Neural cell (in vitro differentiated cells): ENCODE results near the gene RPRD1A.

ENCODE experiments used
- TAF1 ChIP-seq: IDR thresholded peaks from 2 replicates; pipeline ENCODE4 v1.6.1; 2012; ENCODE audit warnings: low read depth
- TF ChIP-seq, protein P1 (sequence below): fragments of 450-650 bp; IDR thresholded peaks from 2 replicates; pipeline ENCODE4 v1.5.1; 2014; ENCODE audit warnings: antibody characterized with exemption, mild to moderate bottlenecking, moderate library complexity; ENCODE audit not compliant: poor library complexity, severe bottlenecking

DNA sequence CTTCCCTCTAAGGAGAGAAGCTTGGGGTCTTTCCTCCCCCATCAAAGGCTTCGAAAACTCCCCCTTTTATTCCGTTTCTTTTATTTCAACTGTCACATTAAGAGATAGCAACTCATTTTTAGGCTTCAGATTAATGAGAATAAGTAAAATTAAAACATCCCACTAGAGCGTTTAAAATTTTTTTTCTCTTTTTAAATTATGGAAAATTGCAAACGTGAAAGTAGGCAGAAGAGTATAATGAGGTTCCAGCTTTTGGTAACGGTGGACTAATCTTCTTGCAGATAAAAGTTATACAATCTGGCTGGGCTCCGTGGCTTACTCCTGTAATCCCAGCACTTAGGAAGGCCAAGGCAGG, 116.8 kb downstream of the RPRD1A start:
- TF ChIP-seq, protein P1, sequence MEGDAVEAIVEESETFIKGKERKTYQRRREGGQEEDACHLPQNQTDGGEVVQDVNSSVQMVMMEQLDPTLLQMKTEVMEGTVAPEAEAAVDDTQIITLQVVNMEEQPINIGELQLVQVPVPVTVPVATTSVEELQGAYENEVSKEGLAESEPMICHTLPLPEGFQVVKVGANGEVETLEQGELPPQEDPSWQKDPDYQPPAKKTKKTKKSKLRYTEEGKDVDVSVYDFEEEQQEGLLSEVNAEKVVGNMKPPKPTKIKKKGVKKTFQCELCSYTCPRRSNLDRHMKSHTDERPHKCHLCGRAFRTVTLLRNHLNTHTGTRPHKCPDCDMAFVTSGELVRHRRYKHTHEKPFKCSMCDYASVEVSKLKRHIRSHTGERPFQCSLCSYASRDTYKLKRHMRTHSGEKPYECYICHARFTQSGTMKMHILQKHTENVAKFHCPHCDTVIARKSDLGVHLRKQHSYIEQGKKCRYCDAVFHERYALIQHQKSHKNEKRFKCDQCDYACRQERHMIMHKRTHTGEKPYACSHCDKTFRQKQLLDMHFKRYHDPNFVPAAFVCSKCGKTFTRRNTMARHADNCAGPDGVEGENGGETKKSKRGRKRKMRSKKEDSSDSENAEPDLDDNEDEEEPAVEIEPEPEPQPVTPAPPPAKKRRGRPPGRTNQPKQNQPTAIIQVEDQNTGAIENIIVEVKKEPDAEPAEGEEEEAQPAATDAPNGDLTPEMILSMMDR = no peak
- no peak for TF ChIP-seq TAF1
